Activated B cell treated with CpG ODN at 0.5 μM for 24 hours (primary cell): Measurements from ENCODE around the gene SMCR8. TPM values are rescaled to one million over a fixed set of nuclear protein-coding genes. Genes with fewer than 3 reads are reported as not detected.

Source experiments
- ATAC-seq: fragments of 200-7000 bp; cut with Tn5 transposase; one replicate; pipeline ENCODE4 v1.10.0; 2021; ENCODE audit warnings: low read depth, mild to moderate bottlenecking, moderate library complexity
- CTCF ChIA-PET: fragments of 350-600 bp; sonication (Branson Sonifier 250); formaldehyde crosslinking; loops from one replicate; lab custom pipeline; 2021; ENCODE audit warnings: antibody characterized with exemption; lab: Charles Lee
- POLR2A ChIA-PET: fragments of 350-600 bp; sonication (Branson Sonifier 250); formaldehyde crosslinking; loops from one replicate; lab custom pipeline; 2021; ENCODE audit warnings: antibody characterized with exemption; lab: Charles Lee
- DNase-seq: peaks from one replicate; pipeline ENCODE4 v3.0.0; 2022
- H3K27ac Mint-ChIP-seq: one replicate; pipeline ENCODE4 v1.8.0; 2020; ENCODE audit warnings: mixed read lengths
- H3K27me3 Mint-ChIP-seq: one replicate; pipeline ENCODE4 v1.8.0; 2021; ENCODE audit warnings: mixed read lengths
- H3K36me3 Mint-ChIP-seq: one replicate; pipeline ENCODE4 v1.8.0; 2021; ENCODE audit warnings: low read depth, mixed read lengths
- H3K4me1 Mint-ChIP-seq: one replicate; pipeline ENCODE4 v1.8.0; 2021; ENCODE audit warnings: mixed read lengths
- H3K4me3 Mint-ChIP-seq: one replicate; pipeline ENCODE4 v1.8.0; 2020; ENCODE audit warnings: mild to moderate bottlenecking, mixed read lengths
- H3K9me3 Mint-ChIP-seq: one replicate; pipeline ENCODE4 v1.8.0; 2020; ENCODE audit warnings: mixed read lengths
- intact Hi-C: fragments of 100-400 bp; cut with micrococcal nuclease; formaldehyde crosslinking; loops from one replicate; pipeline ENCODE4 v1.15.1; 2024
- total RNA-seq: library from RNA; stranded (reverse); gene quantifications from 2 replicates; pipeline ENCODE4 v1.2.3, GENCODE V29; 2022
- TF ChIP-seq, protein P1 (sequence below): fragments of 200-600 bp; IDR thresholded peaks from one replicate; pipeline ENCODE4 v1.8.0; 2022; ENCODE audit warnings: antibody characterized with exemption, mild to moderate bottlenecking

The SMCR8 gene
- total RNA-seq, 1 donor from 2014 or later: 36.9 TPM

DNA sequence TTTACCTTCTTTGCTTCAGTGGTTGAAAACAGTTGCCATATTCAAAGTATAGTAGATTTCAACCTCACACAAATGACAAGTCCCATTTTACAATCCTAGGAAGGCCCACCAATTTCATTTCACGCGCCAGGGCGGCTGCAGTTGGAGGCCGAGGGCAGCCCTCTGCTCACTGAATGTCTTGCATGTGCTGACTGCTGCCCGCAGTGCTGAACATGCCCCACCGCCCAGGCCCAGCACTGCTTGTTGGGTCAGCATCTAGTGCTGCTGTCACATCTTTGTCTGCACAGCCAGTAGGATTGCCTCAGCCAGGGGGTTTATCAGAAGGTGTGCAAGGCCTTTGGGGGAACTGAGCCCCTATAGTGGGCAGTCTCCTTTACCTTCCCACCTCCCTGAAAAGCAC is 11.5 kb downstream of the SMCR8 start:
- DNase-seq: no peak
- ATAC-seq: no peak
- no peaks in the 10 kb centered on the region for H3K27me3 Mint-ChIP-seq
- no peak overlapping the region for H3K4me3 Mint-ChIP-seq
- H3K27ac Mint-ChIP-seq: no peak overlapping the region
- CTCF ChIA-PET: no interaction called here
- intact Hi-C loops: no loop called here
- TF ChIP-seq, protein P1, sequence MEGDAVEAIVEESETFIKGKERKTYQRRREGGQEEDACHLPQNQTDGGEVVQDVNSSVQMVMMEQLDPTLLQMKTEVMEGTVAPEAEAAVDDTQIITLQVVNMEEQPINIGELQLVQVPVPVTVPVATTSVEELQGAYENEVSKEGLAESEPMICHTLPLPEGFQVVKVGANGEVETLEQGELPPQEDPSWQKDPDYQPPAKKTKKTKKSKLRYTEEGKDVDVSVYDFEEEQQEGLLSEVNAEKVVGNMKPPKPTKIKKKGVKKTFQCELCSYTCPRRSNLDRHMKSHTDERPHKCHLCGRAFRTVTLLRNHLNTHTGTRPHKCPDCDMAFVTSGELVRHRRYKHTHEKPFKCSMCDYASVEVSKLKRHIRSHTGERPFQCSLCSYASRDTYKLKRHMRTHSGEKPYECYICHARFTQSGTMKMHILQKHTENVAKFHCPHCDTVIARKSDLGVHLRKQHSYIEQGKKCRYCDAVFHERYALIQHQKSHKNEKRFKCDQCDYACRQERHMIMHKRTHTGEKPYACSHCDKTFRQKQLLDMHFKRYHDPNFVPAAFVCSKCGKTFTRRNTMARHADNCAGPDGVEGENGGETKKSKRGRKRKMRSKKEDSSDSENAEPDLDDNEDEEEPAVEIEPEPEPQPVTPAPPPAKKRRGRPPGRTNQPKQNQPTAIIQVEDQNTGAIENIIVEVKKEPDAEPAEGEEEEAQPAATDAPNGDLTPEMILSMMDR: no peak
- H3K9me3 Mint-ChIP-seq: no peaks in the 10 kb centered on the region
- peaks cover 30% of the 10 kb centered on the region for H3K4me1 Mint-ChIP-seq
- POLR2A ChIA-PET: no interaction called here
- H3K36me3 Mint-ChIP-seq: peaks cover 82% of the 10 kb centered on the region

GRCh38 chr17:18327093-18327492 is 12.0 kb downstream of the SMCR8 start:
- H3K4me3 Mint-ChIP-seq: no peak overlapping the region
- ATAC-seq (no peak), DNase-seq (no peak)
- intact Hi-C loops: no loop called here
- ChIA-PET CTCF (no interaction called here), POLR2A (no interaction called here)
- TF ChIP-seq, protein P1: no peak
- no peaks in the 10 kb centered on the region for H3K9me3 Mint-ChIP-seq
- H3K27ac Mint-ChIP-seq: no peak overlapping the region
- no peaks in the 10 kb centered on the region for H3K27me3 Mint-ChIP-seq
- peaks cover 28% of the 10 kb centered on the region for H3K4me1 Mint-ChIP-seq
- peaks cover 85% of the 10 kb centered on the region for H3K36me3 Mint-ChIP-seq

GRCh38 chr17:18327556-18327955 is 12.5 kb downstream of the SMCR8 start:
- ATAC-seq: no peak
- Mint-ChIP-seq H3K4me3 (no peak overlapping the region), H3K27ac (no peak overlapping the region), H3K4me1 (peaks cover 26% of the 10 kb centered on the region), H3K27me3 (no peaks in the 10 kb centered on the region), H3K9me3 (no peaks in the 10 kb centered on the region), H3K36me3 (peaks cover 85% of the 10 kb centered on the region)
- no peak for DNase-seq
- CTCF ChIA-PET: no interaction called here
- TF ChIP-seq, protein P1: no peak
- POLR2A ChIA-PET: no interaction called here
- intact Hi-C loops: no loop called here

DNA sequence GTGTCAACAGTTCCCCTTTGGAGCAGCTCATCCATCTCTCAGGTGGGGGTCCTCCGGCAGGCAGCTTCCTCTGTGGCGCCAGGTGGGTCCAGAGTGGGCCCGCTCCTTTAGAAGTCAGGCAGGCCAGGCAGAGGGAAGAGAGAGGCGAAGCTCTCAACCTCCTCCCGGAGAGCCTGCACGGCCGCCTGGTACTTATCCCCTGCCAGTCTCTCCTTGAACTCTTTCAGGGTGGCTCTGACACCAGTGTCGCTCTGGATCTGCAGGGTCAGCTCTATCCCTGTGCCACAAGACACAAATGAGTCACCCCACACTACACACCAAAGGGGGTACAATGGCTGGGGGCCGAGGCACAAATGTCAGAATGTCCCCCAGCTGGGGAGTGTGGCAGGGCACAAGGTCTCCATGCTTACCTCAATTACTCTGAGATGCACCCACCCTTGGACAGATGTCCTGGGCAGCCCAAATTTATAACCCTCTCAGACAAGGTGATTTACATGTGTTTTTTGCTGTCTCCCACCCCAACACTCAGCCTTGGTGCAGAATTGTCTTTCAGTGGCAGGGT is 13.6 kb downstream of the SMCR8 start:
- peaks cover 25% of the 10 kb centered on the region for H3K4me1 Mint-ChIP-seq
- ChIA-PET POLR2A (no interaction called here), CTCF (no interaction called here)
- TF ChIP-seq, protein P1: no peak
- H3K27ac Mint-ChIP-seq: no peak overlapping the region
- peaks cover 77% of the 10 kb centered on the region for H3K36me3 Mint-ChIP-seq
- no peak overlapping the region for H3K4me3 Mint-ChIP-seq
- ATAC-seq (no peak), DNase-seq (no peak)
- intact Hi-C loops: no loop called here
- no peaks in the 10 kb centered on the region for H3K9me3 Mint-ChIP-seq
- H3K27me3 Mint-ChIP-seq: no peaks in the 10 kb centered on the region

GRCh38 chr17:18331879-18332278 is 16.8 kb downstream of the SMCR8 start:
- no peak overlapping the region for H3K4me3 Mint-ChIP-seq
- H3K4me1 Mint-ChIP-seq: no peaks in the 10 kb centered on the region

More at GRCh38 chr17:18331879-18332278, 16.8 kb downstream of the SMCR8 start:
- no peak for DNase-seq
- ATAC-seq: no peak
- CTCF ChIA-PET: no interaction called here
- POLR2A ChIA-PET: no interaction called here
- intact Hi-C loops: no loop called here
- Mint-ChIP-seq H3K36me3 (peaks cover 70% of the 10 kb centered on the region), H3K27me3 (no peaks in the 10 kb centered on the region), H3K9me3 (no peaks in the 10 kb centered on the region), H3K27ac (no peak overlapping the region)
- TF ChIP-seq, protein P1: no peak
